GM23338 (cell line): ENCODE results near the gene CDC27. TPM values are rescaled to one million over a fixed set of nuclear protein-coding genes. Genes with fewer than 3 reads are reported as not detected.

Experiments used
- ATAC-seq: fragments of 200-7000 bp; cut with Tn5 transposase; 3 replicates; pipeline ENCODE4 v1.9.1; 2020
- DNase-seq: peaks from one replicate; pipeline ENCODE4 v3.0.0-alpha.2; 2015; ENCODE audit warnings: low spot score
- H2AFZ ChIP-seq: fragments of 200-600 bp; sonication (generic); 2 replicates; pipeline ENCODE4 v1.8.0; 2016; ENCODE audit warnings: antibody characterized with exemption, mild to moderate bottlenecking, moderate library complexity
- H3F3A ChIP-seq: fragments of 200-600 bp; sonication (generic); replicated peaks from 2 replicates; pipeline ENCODE4 v1.8.0; 2017; ENCODE audit warnings: antibody characterized with exemption, mixed run types, low read depth
- H3K27ac ChIP-seq: fragments of 200-600 bp; sonication (generic); 2 replicates; pipeline ENCODE4 v1.6.1; 2016; ENCODE audit warnings: low read depth
- H3K27me3 ChIP-seq: fragments of 200-600 bp; sonication (generic); 2 replicates; pipeline ENCODE4 v1.8.0; 2016; ENCODE audit warnings: mild to moderate bottlenecking, mixed run types, moderate library complexity; ENCODE audit not compliant: insufficient read depth
- H3K36me3 ChIP-seq: fragments of 200-600 bp; sonication (generic); 2 replicates; pipeline ENCODE4 v1.8.0; 2016; ENCODE audit warnings: mild to moderate bottlenecking; ENCODE audit not compliant: insufficient read depth
- H3K4me1 ChIP-seq: fragments of 200-600 bp; sonication (generic); 2 replicates; pipeline ENCODE4 v1.8.0; 2016; ENCODE audit warnings: mild to moderate bottlenecking, moderate library complexity; ENCODE audit not compliant: insufficient read depth
- H3K4me2 ChIP-seq: fragments of 200-600 bp; sonication (generic); 2 replicates; pipeline ENCODE4 v1.7.1; 2017; ENCODE audit warnings: mixed run types
- H3K4me3 ChIP-seq: fragments of 200-600 bp; sonication (generic); 2 replicates; pipeline ENCODE4 v1.6.1; 2016; ENCODE audit warnings: mixed run types
- H3K79me2 ChIP-seq: fragments of 200-600 bp; sonication (generic); replicated peaks from 2 replicates; pipeline ENCODE4 v1.8.0; 2017; ENCODE audit warnings: mild to moderate bottlenecking; ENCODE audit not compliant: insufficient read depth
- H3K9me2 ChIP-seq: fragments of 200-600 bp; sonication (generic); 2 replicates; pipeline ENCODE4 v1.8.0; 2017; ENCODE audit not compliant: insufficient read depth
- H4K20me1 ChIP-seq: fragments of 200-600 bp; sonication (generic); replicated peaks from 2 replicates; pipeline ENCODE4 v1.8.0; 2017; ENCODE audit warnings: mild to moderate bottlenecking; ENCODE audit not compliant: insufficient read depth
- H3K27ac Mint-ChIP-seq: 2 replicates; pipeline ENCODE4 v1.8.0; 2020; ENCODE audit warnings: inconsistent platforms, mild to moderate bottlenecking, moderate library complexity, mixed read lengths
- H3K27me3 Mint-ChIP-seq: 3 replicates; pipeline ENCODE4 v1.8.0; 2022; ENCODE audit warnings: low read depth, mild to moderate bottlenecking, moderate library complexity, mixed read lengths, inconsistent platforms; ENCODE audit not compliant: insufficient read depth, poor library complexity
- H3K36me3 Mint-ChIP-seq: 3 replicates; pipeline ENCODE4 v1.8.0; 2021; ENCODE audit warnings: low read depth, mild to moderate bottlenecking, inconsistent platforms, moderate library complexity, mixed read lengths
- H3K4me1 Mint-ChIP-seq: 3 replicates; pipeline ENCODE4 v1.8.0; 2020; ENCODE audit warnings: mild to moderate bottlenecking, inconsistent platforms, mixed read lengths
- H3K4me3 Mint-ChIP-seq: 3 replicates; pipeline ENCODE4 v1.8.0; 2021; ENCODE audit warnings: moderate library complexity, mild to moderate bottlenecking, inconsistent platforms, mixed read lengths
- H3K9me3 Mint-ChIP-seq: 3 replicates; pipeline ENCODE4 v1.8.0; 2020; ENCODE audit warnings: moderate library complexity, mild to moderate bottlenecking, inconsistent platforms, mixed read lengths
- CREB1 ChIP-seq: fragments of 250-450 bp; sonication (Bioruptor Pico); IDR thresholded peaks from 2 replicates; pipeline ENCODE4 v1.5.0; 2020; ENCODE audit warnings: low read depth, mild to moderate bottlenecking, moderate library complexity
- EZH2 ChIP-seq: fragments of 200-600 bp; sonication (generic); IDR thresholded peaks from one replicate; pipeline ENCODE4 v1.8.0; 2017; ENCODE audit warnings: antibody characterized with exemption, mild to moderate bottlenecking, low read depth; ENCODE audit not compliant: unreplicated experiment
- EZH2phosphoT487 ChIP-seq: fragments of 200-600 bp; sonication (generic); IDR thresholded peaks from one replicate; pipeline ENCODE4 v1.8.1; 2018; ENCODE audit warnings: antibody characterized with exemption; ENCODE audit not compliant: unreplicated experiment
- JUNB ChIP-seq: IDR thresholded peaks from one replicate; pipeline ENCODE4 v1.6.1; 2016; ENCODE audit warnings: antibody characterized with exemption; ENCODE audit not compliant: unreplicated experiment
- POLR2AphosphoS5 ChIP-seq: IDR thresholded peaks from 2 replicates; pipeline ENCODE4 v1.6.1; 2016; ENCODE audit warnings: antibody characterized with exemption, low read depth
- STAT1 ChIP-seq: IDR thresholded peaks from one replicate; pipeline ENCODE4 v1.6.1; 2016; ENCODE audit warnings: antibody characterized with exemption; ENCODE audit not compliant: unreplicated experiment
- polyA plus RNA-seq: library from polyadenylated mRNA; unstranded; fragments of >200 nt; fragmentation: Nextera tagmentation; extraction: Ambion mirVana; gene quantifications from 2 replicates; pipeline ENCODE4 v1.2.1, GENCODE V29; 2016
- total RNA-seq: library from RNA; depleted of rRNA; stranded (reverse); fragments of >200 nt; shearing (Covaris generic); gene quantifications from 2 replicates; pipeline ENCODE4 v1.2.3, GENCODE V29; 2014
- TF ChIP-seq, protein P1 (sequence below): IDR thresholded peaks from 2 replicates; pipeline ENCODE4 v1.6.1; 2016; ENCODE audit warnings: antibody characterized with exemption
- TF ChIP-seq, protein P2 (sequence below), 2 experiments: fragments of 200-600 bp in 1 of 2; sonication (generic) in 1 of 2; conservative IDR thresholded peaks; 2 replicates each; pipeline versions ENCODE4 v1.5.1 to v1.6.1; 2016 to 2017; ENCODE audit warnings: antibody characterized with exemption in 2 of 2, low read depth in 2 of 2, mild to moderate bottlenecking in 2 of 2, moderate library complexity in 1 of 2
- TF ChIP-seq, protein P3 (sequence below): IDR thresholded peaks from one replicate; pipeline ENCODE4 v1.6.1; 2018; ENCODE audit warnings: antibody characterized with exemption; ENCODE audit not compliant: unreplicated experiment
- TF ChIP-seq, protein P4 (sequence below): fragments of 250-450 bp; sonication (Bioruptor Pico); IDR thresholded peaks from 2 replicates; pipeline ENCODE4 v1.5.0; 2020; ENCODE audit warnings: mild to moderate bottlenecking, moderate library complexity

The CDC27 gene
- total and polyA plus RNA-seq, 2 experiments from 2014 or later: 49.7 to 85.5 TPM

DNA sequence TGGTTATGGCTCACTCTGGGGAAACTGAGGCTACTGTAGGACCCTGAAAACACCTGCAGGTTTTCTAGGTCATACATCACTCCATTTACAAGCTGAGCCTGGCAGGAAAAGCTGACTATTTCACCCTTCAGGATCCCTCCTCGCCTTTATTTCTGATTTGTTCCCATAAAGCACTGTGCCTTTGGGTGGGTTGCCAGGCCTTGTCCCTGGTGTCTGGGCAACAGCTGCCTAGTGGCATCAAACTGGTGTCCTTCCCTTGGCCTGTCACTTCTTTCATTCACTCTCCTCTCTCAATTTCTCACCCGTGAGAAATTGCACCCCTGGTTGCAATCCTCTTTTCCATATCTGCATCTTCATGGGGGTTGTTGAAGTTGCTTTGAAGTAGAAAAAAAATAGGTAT is 21.7 kb upstream of the CDC27 start:
- Mint-ChIP-seq H3K4me3 (no peak overlapping the region), H3K36me3 (no peaks in the 10 kb centered on the region), H3K9me3 (no peaks in the 10 kb centered on the region), H3K4me1 (peaks cover under 1% of the 10 kb centered on the region), H3K27me3 (peaks cover 5% of the 10 kb centered on the region), H3K27ac (no peak overlapping the region)
- no peak for TF ChIP-seq EZH2
- TF ChIP-seq JUNB: no peak
- TF ChIP-seq, protein P1, sequence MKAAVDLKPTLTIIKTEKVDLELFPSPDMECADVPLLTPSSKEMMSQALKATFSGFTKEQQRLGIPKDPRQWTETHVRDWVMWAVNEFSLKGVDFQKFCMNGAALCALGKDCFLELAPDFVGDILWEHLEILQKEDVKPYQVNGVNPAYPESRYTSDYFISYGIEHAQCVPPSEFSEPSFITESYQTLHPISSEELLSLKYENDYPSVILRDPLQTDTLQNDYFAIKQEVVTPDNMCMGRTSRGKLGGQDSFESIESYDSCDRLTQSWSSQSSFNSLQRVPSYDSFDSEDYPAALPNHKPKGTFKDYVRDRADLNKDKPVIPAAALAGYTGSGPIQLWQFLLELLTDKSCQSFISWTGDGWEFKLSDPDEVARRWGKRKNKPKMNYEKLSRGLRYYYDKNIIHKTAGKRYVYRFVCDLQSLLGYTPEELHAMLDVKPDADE: no peak
- no peak for TF ChIP-seq POLR2AphosphoS5
- no peak for TF ChIP-seq STAT1
- no peak for TF ChIP-seq CREB1 (CRISPR knock-in tag)
- no peak for TF ChIP-seq EZH2phosphoT487
- TF ChIP-seq, protein P2, sequence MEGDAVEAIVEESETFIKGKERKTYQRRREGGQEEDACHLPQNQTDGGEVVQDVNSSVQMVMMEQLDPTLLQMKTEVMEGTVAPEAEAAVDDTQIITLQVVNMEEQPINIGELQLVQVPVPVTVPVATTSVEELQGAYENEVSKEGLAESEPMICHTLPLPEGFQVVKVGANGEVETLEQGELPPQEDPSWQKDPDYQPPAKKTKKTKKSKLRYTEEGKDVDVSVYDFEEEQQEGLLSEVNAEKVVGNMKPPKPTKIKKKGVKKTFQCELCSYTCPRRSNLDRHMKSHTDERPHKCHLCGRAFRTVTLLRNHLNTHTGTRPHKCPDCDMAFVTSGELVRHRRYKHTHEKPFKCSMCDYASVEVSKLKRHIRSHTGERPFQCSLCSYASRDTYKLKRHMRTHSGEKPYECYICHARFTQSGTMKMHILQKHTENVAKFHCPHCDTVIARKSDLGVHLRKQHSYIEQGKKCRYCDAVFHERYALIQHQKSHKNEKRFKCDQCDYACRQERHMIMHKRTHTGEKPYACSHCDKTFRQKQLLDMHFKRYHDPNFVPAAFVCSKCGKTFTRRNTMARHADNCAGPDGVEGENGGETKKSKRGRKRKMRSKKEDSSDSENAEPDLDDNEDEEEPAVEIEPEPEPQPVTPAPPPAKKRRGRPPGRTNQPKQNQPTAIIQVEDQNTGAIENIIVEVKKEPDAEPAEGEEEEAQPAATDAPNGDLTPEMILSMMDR (conservative IDR thresholded peaks at IDR 0.05; ENCODE audit: low read depth in 2 of 2): no peak
- TF ChIP-seq, protein P3, sequence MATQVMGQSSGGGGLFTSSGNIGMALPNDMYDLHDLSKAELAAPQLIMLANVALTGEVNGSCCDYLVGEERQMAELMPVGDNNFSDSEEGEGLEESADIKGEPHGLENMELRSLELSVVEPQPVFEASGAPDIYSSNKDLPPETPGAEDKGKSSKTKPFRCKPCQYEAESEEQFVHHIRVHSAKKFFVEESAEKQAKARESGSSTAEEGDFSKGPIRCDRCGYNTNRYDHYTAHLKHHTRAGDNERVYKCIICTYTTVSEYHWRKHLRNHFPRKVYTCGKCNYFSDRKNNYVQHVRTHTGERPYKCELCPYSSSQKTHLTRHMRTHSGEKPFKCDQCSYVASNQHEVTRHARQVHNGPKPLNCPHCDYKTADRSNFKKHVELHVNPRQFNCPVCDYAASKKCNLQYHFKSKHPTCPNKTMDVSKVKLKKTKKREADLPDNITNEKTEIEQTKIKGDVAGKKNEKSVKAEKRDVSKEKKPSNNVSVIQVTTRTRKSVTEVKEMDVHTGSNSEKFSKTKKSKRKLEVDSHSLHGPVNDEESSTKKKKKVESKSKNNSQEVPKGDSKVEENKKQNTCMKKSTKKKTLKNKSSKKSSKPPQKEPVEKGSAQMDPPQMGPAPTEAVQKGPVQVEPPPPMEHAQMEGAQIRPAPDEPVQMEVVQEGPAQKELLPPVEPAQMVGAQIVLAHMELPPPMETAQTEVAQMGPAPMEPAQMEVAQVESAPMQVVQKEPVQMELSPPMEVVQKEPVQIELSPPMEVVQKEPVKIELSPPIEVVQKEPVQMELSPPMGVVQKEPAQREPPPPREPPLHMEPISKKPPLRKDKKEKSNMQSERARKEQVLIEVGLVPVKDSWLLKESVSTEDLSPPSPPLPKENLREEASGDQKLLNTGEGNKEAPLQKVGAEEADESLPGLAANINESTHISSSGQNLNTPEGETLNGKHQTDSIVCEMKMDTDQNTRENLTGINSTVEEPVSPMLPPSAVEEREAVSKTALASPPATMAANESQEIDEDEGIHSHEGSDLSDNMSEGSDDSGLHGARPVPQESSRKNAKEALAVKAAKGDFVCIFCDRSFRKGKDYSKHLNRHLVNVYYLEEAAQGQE: no peak
- TF ChIP-seq, protein P4, sequence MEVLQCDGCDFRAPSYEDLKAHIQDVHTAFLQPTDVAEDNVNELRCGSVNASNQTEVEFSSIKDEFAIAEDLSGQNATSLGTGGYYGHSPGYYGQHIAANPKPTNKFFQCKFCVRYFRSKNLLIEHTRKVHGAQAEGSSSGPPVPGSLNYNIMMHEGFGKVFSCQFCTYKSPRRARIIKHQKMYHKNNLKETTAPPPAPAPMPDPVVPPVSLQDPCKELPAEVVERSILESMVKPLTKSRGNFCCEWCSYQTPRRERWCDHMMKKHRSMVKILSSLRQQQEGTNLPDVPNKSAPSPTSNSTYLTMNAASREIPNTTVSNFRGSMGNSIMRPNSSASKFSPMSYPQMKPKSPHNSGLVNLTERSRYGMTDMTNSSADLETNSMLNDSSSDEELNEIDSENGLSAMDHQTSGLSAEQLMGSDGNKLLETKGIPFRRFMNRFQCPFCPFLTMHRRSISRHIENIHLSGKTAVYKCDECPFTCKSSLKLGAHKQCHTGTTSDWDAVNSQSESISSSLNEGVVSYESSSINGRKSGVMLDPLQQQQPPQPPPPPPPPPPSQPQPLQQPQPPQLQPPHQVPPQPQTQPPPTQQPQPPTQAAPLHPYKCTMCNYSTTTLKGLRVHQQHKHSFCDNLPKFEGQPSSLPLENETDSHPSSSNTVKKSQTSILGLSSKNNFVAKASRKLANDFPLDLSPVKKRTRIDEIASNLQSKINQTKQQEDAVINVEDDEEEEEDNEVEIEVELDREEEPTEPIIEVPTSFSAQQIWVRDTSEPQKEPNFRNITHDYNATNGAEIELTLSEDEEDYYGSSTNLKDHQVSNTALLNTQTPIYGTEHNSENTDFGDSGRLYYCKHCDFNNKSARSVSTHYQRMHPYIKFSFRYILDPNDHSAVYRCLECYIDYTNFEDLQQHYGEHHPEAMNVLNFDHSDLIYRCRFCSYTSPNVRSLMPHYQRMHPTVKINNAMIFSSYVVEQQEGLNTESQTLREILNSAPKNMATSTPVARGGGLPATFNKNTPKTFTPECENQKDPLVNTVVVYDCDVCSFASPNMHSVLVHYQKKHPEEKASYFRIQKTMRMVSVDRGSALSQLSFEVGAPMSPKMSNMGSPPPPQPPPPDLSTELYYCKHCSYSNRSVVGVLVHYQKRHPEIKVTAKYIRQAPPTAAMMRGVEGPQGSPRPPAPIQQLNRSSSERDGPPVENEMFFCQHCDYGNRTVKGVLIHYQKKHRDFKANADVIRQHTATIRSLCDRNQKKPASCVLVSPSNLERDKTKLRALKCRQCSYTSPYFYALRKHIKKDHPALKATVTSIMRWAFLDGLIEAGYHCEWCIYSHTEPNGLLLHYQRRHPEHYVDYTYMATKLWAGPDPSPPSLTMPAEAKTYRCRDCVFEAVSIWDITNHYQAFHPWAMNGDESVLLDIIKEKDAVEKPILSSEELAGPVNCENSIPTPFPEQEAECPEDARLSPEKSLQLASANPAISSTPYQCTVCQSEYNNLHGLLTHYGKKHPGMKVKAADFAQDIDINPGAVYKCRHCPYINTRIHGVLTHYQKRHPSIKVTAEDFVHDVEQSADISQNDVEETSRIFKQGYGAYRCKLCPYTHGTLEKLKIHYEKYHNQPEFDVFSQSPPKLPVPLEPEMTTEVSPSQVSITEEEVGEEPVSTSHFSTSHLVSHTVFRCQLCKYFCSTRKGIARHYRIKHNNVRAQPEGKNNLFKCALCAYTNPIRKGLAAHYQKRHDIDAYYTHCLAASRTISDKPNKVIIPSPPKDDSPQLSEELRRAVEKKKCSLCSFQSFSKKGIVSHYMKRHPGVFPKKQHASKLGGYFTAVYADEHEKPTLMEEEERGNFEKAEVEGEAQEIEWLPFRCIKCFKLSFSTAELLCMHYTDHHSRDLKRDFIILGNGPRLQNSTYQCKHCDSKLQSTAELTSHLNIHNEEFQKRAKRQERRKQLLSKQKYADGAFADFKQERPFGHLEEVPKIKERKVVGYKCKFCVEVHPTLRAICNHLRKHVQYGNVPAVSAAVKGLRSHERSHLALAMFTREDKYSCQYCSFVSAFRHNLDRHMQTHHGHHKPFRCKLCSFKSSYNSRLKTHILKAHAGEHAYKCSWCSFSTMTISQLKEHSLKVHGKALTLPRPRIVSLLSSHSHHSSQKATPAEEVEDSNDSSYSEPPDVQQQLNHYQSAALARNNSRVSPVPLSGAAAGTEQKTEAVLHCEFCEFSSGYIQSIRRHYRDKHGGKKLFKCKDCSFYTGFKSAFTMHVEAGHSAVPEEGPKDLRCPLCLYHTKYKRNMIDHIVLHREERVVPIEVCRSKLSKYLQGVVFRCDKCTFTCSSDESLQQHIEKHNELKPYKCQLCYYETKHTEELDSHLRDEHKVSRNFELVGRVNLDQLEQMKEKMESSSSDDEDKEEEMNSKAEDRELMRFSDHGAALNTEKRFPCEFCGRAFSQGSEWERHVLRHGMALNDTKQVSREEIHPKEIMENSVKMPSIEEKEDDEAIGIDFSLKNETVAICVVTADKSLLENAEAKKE (CRISPR knock-in tag): no peak
- ATAC-seq (no peak), DNase-seq (no peak)
- no peak overlapping the region for H3K4me3 ChIP-seq
- H4K20me1 ChIP-seq: no peaks in the 10 kb centered on the region
- H3K4me2 ChIP-seq: no peak overlapping the region
- no peaks in the 10 kb centered on the region for H3K27me3 ChIP-seq
- no peaks in the 10 kb centered on the region for H3K4me1 ChIP-seq
- no peaks in the 10 kb centered on the region for H3K9me2 ChIP-seq
- no peak overlapping the region for H2AFZ ChIP-seq
- H3K27ac ChIP-seq: no peak overlapping the region
- H3K79me2 ChIP-seq: no peaks in the 10 kb centered on the region
- no peaks in the 10 kb centered on the region for H3K36me3 ChIP-seq
- H3F3A ChIP-seq: no peaks in the 10 kb centered on the region
